GM23338 (cell line): ENCODE results near the gene TEDC1. TPM values are rescaled to one million over a fixed set of nuclear protein-coding genes. Genes with fewer than 3 reads are reported as not detected.

Experiments
- ATAC-seq: fragments of 200-7000 bp; cut with Tn5 transposase; 3 replicates; pipeline ENCODE4 v1.9.1; 2020
- DNase-seq: peaks from one replicate; pipeline ENCODE4 v3.0.0-alpha.2; 2015; ENCODE audit warnings: low spot score
- H2AFZ ChIP-seq: fragments of 200-600 bp; sonication (generic); 2 replicates; pipeline ENCODE4 v1.8.0; 2016; ENCODE audit warnings: antibody characterized with exemption, mild to moderate bottlenecking, moderate library complexity
- H3F3A ChIP-seq: fragments of 200-600 bp; sonication (generic); replicated peaks from 2 replicates; pipeline ENCODE4 v1.8.0; 2017; ENCODE audit warnings: antibody characterized with exemption, mixed run types, low read depth
- H3K27ac ChIP-seq: fragments of 200-600 bp; sonication (generic); 2 replicates; pipeline ENCODE4 v1.6.1; 2016; ENCODE audit warnings: low read depth
- H3K27me3 ChIP-seq: fragments of 200-600 bp; sonication (generic); 2 replicates; pipeline ENCODE4 v1.8.0; 2016; ENCODE audit warnings: mild to moderate bottlenecking, mixed run types, moderate library complexity; ENCODE audit not compliant: insufficient read depth
- H3K36me3 ChIP-seq: fragments of 200-600 bp; sonication (generic); 2 replicates; pipeline ENCODE4 v1.8.0; 2016; ENCODE audit warnings: mild to moderate bottlenecking; ENCODE audit not compliant: insufficient read depth
- H3K4me1 ChIP-seq: fragments of 200-600 bp; sonication (generic); 2 replicates; pipeline ENCODE4 v1.8.0; 2016; ENCODE audit warnings: mild to moderate bottlenecking, moderate library complexity; ENCODE audit not compliant: insufficient read depth
- H3K4me2 ChIP-seq: fragments of 200-600 bp; sonication (generic); 2 replicates; pipeline ENCODE4 v1.7.1; 2017; ENCODE audit warnings: mixed run types
- H3K4me3 ChIP-seq: fragments of 200-600 bp; sonication (generic); 2 replicates; pipeline ENCODE4 v1.6.1; 2016; ENCODE audit warnings: mixed run types
- H3K79me2 ChIP-seq: fragments of 200-600 bp; sonication (generic); replicated peaks from 2 replicates; pipeline ENCODE4 v1.8.0; 2017; ENCODE audit warnings: mild to moderate bottlenecking; ENCODE audit not compliant: insufficient read depth
- H3K9me2 ChIP-seq: fragments of 200-600 bp; sonication (generic); 2 replicates; pipeline ENCODE4 v1.8.0; 2017; ENCODE audit not compliant: insufficient read depth
- H4K20me1 ChIP-seq: fragments of 200-600 bp; sonication (generic); replicated peaks from 2 replicates; pipeline ENCODE4 v1.8.0; 2017; ENCODE audit warnings: mild to moderate bottlenecking; ENCODE audit not compliant: insufficient read depth
- H3K27ac Mint-ChIP-seq: 2 replicates; pipeline ENCODE4 v1.8.0; 2020; ENCODE audit warnings: inconsistent platforms, mild to moderate bottlenecking, moderate library complexity, mixed read lengths
- H3K27me3 Mint-ChIP-seq: 3 replicates; pipeline ENCODE4 v1.8.0; 2022; ENCODE audit warnings: low read depth, mild to moderate bottlenecking, moderate library complexity, mixed read lengths, inconsistent platforms; ENCODE audit not compliant: insufficient read depth, poor library complexity
- H3K36me3 Mint-ChIP-seq: 3 replicates; pipeline ENCODE4 v1.8.0; 2021; ENCODE audit warnings: low read depth, mild to moderate bottlenecking, inconsistent platforms, moderate library complexity, mixed read lengths
- H3K4me1 Mint-ChIP-seq: 3 replicates; pipeline ENCODE4 v1.8.0; 2020; ENCODE audit warnings: mild to moderate bottlenecking, inconsistent platforms, mixed read lengths
- H3K4me3 Mint-ChIP-seq: 3 replicates; pipeline ENCODE4 v1.8.0; 2021; ENCODE audit warnings: moderate library complexity, mild to moderate bottlenecking, inconsistent platforms, mixed read lengths
- H3K9me3 Mint-ChIP-seq: 3 replicates; pipeline ENCODE4 v1.8.0; 2020; ENCODE audit warnings: moderate library complexity, mild to moderate bottlenecking, inconsistent platforms, mixed read lengths
- CREB1 ChIP-seq: fragments of 250-450 bp; sonication (Bioruptor Pico); IDR thresholded peaks from 2 replicates; pipeline ENCODE4 v1.5.0; 2020; ENCODE audit warnings: low read depth, mild to moderate bottlenecking, moderate library complexity
- CTCF ChIP-seq, 2 experiments: fragments of 200-600 bp in 1 of 2; sonication (generic) in 1 of 2; conservative IDR thresholded peaks; 2 replicates each; pipeline versions ENCODE4 v1.5.1 to v1.6.1; 2016 to 2017; ENCODE audit warnings: antibody characterized with exemption in 2 of 2, low read depth in 2 of 2, mild to moderate bottlenecking in 2 of 2, moderate library complexity in 1 of 2
- EZH2 ChIP-seq: fragments of 200-600 bp; sonication (generic); IDR thresholded peaks from one replicate; pipeline ENCODE4 v1.8.0; 2017; ENCODE audit warnings: antibody characterized with exemption, mild to moderate bottlenecking, low read depth; ENCODE audit not compliant: unreplicated experiment
- NANOG ChIP-seq: IDR thresholded peaks from 2 replicates; pipeline ENCODE4 v1.6.1; 2016; ENCODE audit warnings: antibody characterized with exemption, borderline replicate concordance
- POLR2AphosphoS5 ChIP-seq: IDR thresholded peaks from 2 replicates; pipeline ENCODE4 v1.6.1; 2016; ENCODE audit warnings: antibody characterized with exemption, low read depth
- REST ChIP-seq: IDR thresholded peaks from one replicate; pipeline ENCODE4 v1.6.1; 2018; ENCODE audit warnings: antibody characterized with exemption; ENCODE audit not compliant: unreplicated experiment
- ZNF114 ChIP-seq: fragments of 250-450 bp; sonication (Bioruptor Pico); IDR thresholded peaks from 2 replicates; pipeline ENCODE4 v1.5.0; 2020; ENCODE audit warnings: mild to moderate bottlenecking, moderate library complexity
- ZNF462 ChIP-seq: fragments of 250-450 bp; sonication (Bioruptor Pico); IDR thresholded peaks from 2 replicates; pipeline ENCODE4 v1.5.0; 2020; ENCODE audit warnings: mild to moderate bottlenecking, moderate library complexity
- polyA plus RNA-seq: library from polyadenylated mRNA; unstranded; fragments of >200 nt; fragmentation: Nextera tagmentation; extraction: Ambion mirVana; gene quantifications from 2 replicates; pipeline ENCODE4 v1.2.1, GENCODE V29; 2016
- total RNA-seq: library from RNA; depleted of rRNA; stranded (reverse); fragments of >200 nt; shearing (Covaris generic); gene quantifications from 2 replicates; pipeline ENCODE4 v1.2.3, GENCODE V29; 2014

Gene TEDC1
- total and polyA plus RNA-seq, 2 experiments from 2014 or later = 5.9 to 16.3 TPM

- TF ChIP-seq ZNF462 (CRISPR knock-in tag) (no peak), REST (no peak), NANOG (no peak), ZNF114 (CRISPR knock-in tag) (no peak)
These were observed 17.6 kb downstream of the TEDC1 start (continued) for GRCh38 chr14:105508601-105509000.

- peaks cover 7% of the 10 kb centered on the region for H3K27me3 Mint-ChIP-seq
- H3K9me3 Mint-ChIP-seq = peaks cover 29% of the 10 kb centered on the region
- no peak overlapping the region for H3K4me3 ChIP-seq
- no peak overlapping the region for H3K4me2 ChIP-seq
- H3K36me3 Mint-ChIP-seq = no peaks in the 10 kb centered on the region
- H3K4me3 Mint-ChIP-seq = no peak overlapping the region
- H2AFZ ChIP-seq = no peak overlapping the region
- no peaks in the 10 kb centered on the region for H3F3A ChIP-seq
- no peaks in the 10 kb centered on the region for H3K4me1 ChIP-seq
- no peaks in the 10 kb centered on the region for H3K36me3 ChIP-seq
- H3K27me3 ChIP-seq = no peaks in the 10 kb centered on the region
- no peaks in the 10 kb centered on the region for H4K20me1 ChIP-seq
- no peak for DNase-seq
- H3K9me2 ChIP-seq = no peaks in the 10 kb centered on the region
- no peak overlapping the region for H3K27ac ChIP-seq
- H3K4me1 Mint-ChIP-seq = no peaks in the 10 kb centered on the region
- H3K27ac Mint-ChIP-seq = no peak overlapping the region
- H3K79me2 ChIP-seq = no peaks in the 10 kb centered on the region
- ATAC-seq = no peak
- TF ChIP-seq CTCF (conservative IDR thresholded peaks at IDR 0.05; ENCODE audit: low read depth in 2 of 2) = no peak
- no peak for TF ChIP-seq CREB1
- no peak for TF ChIP-seq ZNF114 (CRISPR knock-in tag)
- no peak for TF ChIP-seq EZH2
- TF ChIP-seq POLR2AphosphoS5 = no peak
- TF ChIP-seq REST = no peak
These were observed 26.1 kb downstream of the TEDC1 start for GRCh38 chr14:105517096-105517495.
